GM23338 (cell line): ENCODE measurements around the gene OR2B6.

Source experiments
- EZH2 ChIP-seq: fragments of 200-600 bp; sonication (generic); IDR thresholded peaks from one replicate; pipeline ENCODE4 v1.8.0; 2017; ENCODE audit warnings: antibody characterized with exemption, mild to moderate bottlenecking, low read depth; ENCODE audit not compliant: unreplicated experiment
- EZH2phosphoT487 ChIP-seq: fragments of 200-600 bp; sonication (generic); IDR thresholded peaks from one replicate; pipeline ENCODE4 v1.8.1; 2018; ENCODE audit warnings: antibody characterized with exemption; ENCODE audit not compliant: unreplicated experiment
- JUNB ChIP-seq: IDR thresholded peaks from one replicate; pipeline ENCODE4 v1.6.1; 2016; ENCODE audit warnings: antibody characterized with exemption; ENCODE audit not compliant: unreplicated experiment
- POLR2AphosphoS5 ChIP-seq: IDR thresholded peaks from 2 replicates; pipeline ENCODE4 v1.6.1; 2016; ENCODE audit warnings: antibody characterized with exemption, low read depth
- ZNF331 ChIP-seq: fragments of 250-450 bp; sonication (Bioruptor Pico); IDR thresholded peaks from 2 replicates; pipeline ENCODE4 v1.5.0; 2020; ENCODE audit warnings: low read depth, mild to moderate bottlenecking, moderate library complexity
- TF ChIP-seq, protein P1 (sequence below), 2 experiments: fragments of 200-600 bp in 1 of 2; sonication (generic) in 1 of 2; conservative IDR thresholded peaks; 2 replicates each; pipeline versions ENCODE4 v1.5.1 to v1.6.1; 2016 to 2017; ENCODE audit warnings: antibody characterized with exemption in 2 of 2, low read depth in 2 of 2, mild to moderate bottlenecking in 2 of 2, moderate library complexity in 1 of 2
- TF ChIP-seq, protein P2 (sequence below): IDR thresholded peaks from one replicate; pipeline ENCODE4 v1.6.1; 2018; ENCODE audit warnings: antibody characterized with exemption; ENCODE audit not compliant: unreplicated experiment

DNA sequence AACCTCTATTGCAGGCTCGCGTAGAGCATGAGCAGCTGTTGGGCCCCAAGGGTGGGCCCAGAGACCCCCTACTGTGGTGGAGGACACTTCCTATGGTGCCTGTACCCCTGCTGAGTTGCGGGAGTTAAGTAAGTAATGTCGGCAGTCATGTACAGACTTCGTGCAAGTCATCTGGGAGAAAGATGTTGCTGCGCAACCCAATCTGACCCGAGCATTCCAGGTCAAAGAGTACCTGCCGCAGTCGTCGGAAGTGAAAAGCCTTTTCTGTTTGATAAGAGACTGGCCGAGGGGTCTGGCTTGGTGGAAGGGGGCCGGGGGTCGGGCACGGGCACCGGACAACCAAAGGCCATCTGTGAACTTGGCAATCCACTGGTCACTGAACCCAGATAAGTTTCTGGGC is 44.3 kb downstream of the OR2B6 start:
- TF ChIP-seq, protein P1, sequence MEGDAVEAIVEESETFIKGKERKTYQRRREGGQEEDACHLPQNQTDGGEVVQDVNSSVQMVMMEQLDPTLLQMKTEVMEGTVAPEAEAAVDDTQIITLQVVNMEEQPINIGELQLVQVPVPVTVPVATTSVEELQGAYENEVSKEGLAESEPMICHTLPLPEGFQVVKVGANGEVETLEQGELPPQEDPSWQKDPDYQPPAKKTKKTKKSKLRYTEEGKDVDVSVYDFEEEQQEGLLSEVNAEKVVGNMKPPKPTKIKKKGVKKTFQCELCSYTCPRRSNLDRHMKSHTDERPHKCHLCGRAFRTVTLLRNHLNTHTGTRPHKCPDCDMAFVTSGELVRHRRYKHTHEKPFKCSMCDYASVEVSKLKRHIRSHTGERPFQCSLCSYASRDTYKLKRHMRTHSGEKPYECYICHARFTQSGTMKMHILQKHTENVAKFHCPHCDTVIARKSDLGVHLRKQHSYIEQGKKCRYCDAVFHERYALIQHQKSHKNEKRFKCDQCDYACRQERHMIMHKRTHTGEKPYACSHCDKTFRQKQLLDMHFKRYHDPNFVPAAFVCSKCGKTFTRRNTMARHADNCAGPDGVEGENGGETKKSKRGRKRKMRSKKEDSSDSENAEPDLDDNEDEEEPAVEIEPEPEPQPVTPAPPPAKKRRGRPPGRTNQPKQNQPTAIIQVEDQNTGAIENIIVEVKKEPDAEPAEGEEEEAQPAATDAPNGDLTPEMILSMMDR (conservative IDR thresholded peaks at IDR 0.05; ENCODE audit: low read depth in 2 of 2), result no peak
- no peak for TF ChIP-seq POLR2AphosphoS5
- TF ChIP-seq EZH2, result no peak
- no peak for TF ChIP-seq EZH2phosphoT487
- TF ChIP-seq, protein P2, sequence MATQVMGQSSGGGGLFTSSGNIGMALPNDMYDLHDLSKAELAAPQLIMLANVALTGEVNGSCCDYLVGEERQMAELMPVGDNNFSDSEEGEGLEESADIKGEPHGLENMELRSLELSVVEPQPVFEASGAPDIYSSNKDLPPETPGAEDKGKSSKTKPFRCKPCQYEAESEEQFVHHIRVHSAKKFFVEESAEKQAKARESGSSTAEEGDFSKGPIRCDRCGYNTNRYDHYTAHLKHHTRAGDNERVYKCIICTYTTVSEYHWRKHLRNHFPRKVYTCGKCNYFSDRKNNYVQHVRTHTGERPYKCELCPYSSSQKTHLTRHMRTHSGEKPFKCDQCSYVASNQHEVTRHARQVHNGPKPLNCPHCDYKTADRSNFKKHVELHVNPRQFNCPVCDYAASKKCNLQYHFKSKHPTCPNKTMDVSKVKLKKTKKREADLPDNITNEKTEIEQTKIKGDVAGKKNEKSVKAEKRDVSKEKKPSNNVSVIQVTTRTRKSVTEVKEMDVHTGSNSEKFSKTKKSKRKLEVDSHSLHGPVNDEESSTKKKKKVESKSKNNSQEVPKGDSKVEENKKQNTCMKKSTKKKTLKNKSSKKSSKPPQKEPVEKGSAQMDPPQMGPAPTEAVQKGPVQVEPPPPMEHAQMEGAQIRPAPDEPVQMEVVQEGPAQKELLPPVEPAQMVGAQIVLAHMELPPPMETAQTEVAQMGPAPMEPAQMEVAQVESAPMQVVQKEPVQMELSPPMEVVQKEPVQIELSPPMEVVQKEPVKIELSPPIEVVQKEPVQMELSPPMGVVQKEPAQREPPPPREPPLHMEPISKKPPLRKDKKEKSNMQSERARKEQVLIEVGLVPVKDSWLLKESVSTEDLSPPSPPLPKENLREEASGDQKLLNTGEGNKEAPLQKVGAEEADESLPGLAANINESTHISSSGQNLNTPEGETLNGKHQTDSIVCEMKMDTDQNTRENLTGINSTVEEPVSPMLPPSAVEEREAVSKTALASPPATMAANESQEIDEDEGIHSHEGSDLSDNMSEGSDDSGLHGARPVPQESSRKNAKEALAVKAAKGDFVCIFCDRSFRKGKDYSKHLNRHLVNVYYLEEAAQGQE, result no peak
- TF ChIP-seq JUNB, result no peak
- TF ChIP-seq ZNF331 (CRISPR knock-in tag), result no peak
